ENCODE results near the gene TMEM69. TPM values are rescaled to one million over a fixed set of nuclear protein-coding genes. Genes with fewer than 3 reads are reported as not detected.

TMEM69 gene
- total and polyA plus RNA-seq, 2 experiments from 2014 or later, result 59.7 to 62.4 TPM

GRCh38 chr1:45654540-45655280 is 33.3 kb upstream of the TMEM69 start:
- no peak overlapping the region for H2AFZ ChIP-seq
- no peaks in the 10 kb centered on the region; the same call in 1 of the 2 replicates for H3F3A ChIP-seq (replicated peaks; ENCODE audit: low read depth)
- ATAC-seq (no peak), DNase-seq (ENCODE audit: low spot score) (no peak)
- peaks cover 22% of the 10 kb centered on the region for H4K20me1 ChIP-seq (replicated peaks; ENCODE audit: insufficient read depth)
- H3K9me2 ChIP-seq (ENCODE audit: insufficient read depth), result no peaks in the 10 kb centered on the region
- no peaks in the 10 kb centered on the region for H3K9me3 Mint-ChIP-seq
- no peaks in the 10 kb centered on the region for H3K4me1 ChIP-seq (ENCODE audit: insufficient read depth)
- H3K4me3 ChIP-seq, result no peak overlapping the region
- H3K4me1 Mint-ChIP-seq, result peaks cover 8% of the 10 kb centered on the region
- no peak overlapping the region for H3K4me3 Mint-ChIP-seq
- H3K27me3 ChIP-seq (ENCODE audit: insufficient read depth), result no peaks in the 10 kb centered on the region
- peaks cover 4% of the 10 kb centered on the region for H3K27me3 Mint-ChIP-seq (ENCODE audit: insufficient read depth, low read depth, poor library complexity)
- no peak overlapping the region for H3K4me2 ChIP-seq
- H3K79me2 ChIP-seq (replicated peaks; ENCODE audit: insufficient read depth), result peaks cover 48% of the 10 kb centered on the region
- H3K27ac Mint-ChIP-seq, result no peak overlapping the region
- peaks cover 90% of the 10 kb centered on the region for H3K36me3 Mint-ChIP-seq (ENCODE audit: low read depth)
- TF ChIP-seq STAT1 (IDR thresholded peaks at IDR 0.05; ENCODE audit: unreplicated experiment) (no peak), EZH2 (IDR thresholded peaks at IDR 0.05; ENCODE audit: low read depth, unreplicated experiment) (no peak), ZNF331 (CRISPR knock-in tag; IDR thresholded peaks at IDR 0.05; ENCODE audit: low read depth) (no peak), ZNF462 (CRISPR knock-in tag; IDR thresholded peaks at IDR 0.05) (no peak), NANOG (IDR thresholded peaks at IDR 0.05; ENCODE audit: borderline replicate concordance) (no peak), POLR2AphosphoS5 (IDR thresholded peaks at IDR 0.05; ENCODE audit: low read depth) (no peak), ETS1 (IDR thresholded peaks at IDR 0.05) (no peak), EZH2phosphoT487 (IDR thresholded peaks at IDR 0.05; ENCODE audit: unreplicated experiment) (no peak), CREB1 (CRISPR knock-in tag; IDR thresholded peaks at IDR 0.05; ENCODE audit: low read depth) (no peak), ZNF114 (CRISPR knock-in tag; IDR thresholded peaks at IDR 0.05) (no peak), JUNB (IDR thresholded peaks at IDR 0.05; ENCODE audit: unreplicated experiment) (no peak)
- TF ChIP-seq, protein P1, sequence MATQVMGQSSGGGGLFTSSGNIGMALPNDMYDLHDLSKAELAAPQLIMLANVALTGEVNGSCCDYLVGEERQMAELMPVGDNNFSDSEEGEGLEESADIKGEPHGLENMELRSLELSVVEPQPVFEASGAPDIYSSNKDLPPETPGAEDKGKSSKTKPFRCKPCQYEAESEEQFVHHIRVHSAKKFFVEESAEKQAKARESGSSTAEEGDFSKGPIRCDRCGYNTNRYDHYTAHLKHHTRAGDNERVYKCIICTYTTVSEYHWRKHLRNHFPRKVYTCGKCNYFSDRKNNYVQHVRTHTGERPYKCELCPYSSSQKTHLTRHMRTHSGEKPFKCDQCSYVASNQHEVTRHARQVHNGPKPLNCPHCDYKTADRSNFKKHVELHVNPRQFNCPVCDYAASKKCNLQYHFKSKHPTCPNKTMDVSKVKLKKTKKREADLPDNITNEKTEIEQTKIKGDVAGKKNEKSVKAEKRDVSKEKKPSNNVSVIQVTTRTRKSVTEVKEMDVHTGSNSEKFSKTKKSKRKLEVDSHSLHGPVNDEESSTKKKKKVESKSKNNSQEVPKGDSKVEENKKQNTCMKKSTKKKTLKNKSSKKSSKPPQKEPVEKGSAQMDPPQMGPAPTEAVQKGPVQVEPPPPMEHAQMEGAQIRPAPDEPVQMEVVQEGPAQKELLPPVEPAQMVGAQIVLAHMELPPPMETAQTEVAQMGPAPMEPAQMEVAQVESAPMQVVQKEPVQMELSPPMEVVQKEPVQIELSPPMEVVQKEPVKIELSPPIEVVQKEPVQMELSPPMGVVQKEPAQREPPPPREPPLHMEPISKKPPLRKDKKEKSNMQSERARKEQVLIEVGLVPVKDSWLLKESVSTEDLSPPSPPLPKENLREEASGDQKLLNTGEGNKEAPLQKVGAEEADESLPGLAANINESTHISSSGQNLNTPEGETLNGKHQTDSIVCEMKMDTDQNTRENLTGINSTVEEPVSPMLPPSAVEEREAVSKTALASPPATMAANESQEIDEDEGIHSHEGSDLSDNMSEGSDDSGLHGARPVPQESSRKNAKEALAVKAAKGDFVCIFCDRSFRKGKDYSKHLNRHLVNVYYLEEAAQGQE (IDR thresholded peaks at IDR 0.05; ENCODE audit: unreplicated experiment), result no peak
- H3K27ac ChIP-seq (ENCODE audit: low read depth), result no peak overlapping the region
- peaks cover 71% of the 10 kb centered on the region for H3K36me3 ChIP-seq (ENCODE audit: insufficient read depth)
